ENCODE measurements around the gene IFT25.
"Not testable (repeated sequence)": the region's sequence is repeated elsewhere in the genome, so short reads cannot be mapped to it uniquely, and the experiment has no call there.

The IFT25 gene

GRCh38 chr1:53945433-53946251 lies at the start of gene IFT25:
IFT25 (minus strand) TSS chr1:53945699; CDS start chr1:53940082, 5,617 bp downstream.
- peak; percentile 97 for DNase-seq (ENCODE audit: low spot score)

DNA sequence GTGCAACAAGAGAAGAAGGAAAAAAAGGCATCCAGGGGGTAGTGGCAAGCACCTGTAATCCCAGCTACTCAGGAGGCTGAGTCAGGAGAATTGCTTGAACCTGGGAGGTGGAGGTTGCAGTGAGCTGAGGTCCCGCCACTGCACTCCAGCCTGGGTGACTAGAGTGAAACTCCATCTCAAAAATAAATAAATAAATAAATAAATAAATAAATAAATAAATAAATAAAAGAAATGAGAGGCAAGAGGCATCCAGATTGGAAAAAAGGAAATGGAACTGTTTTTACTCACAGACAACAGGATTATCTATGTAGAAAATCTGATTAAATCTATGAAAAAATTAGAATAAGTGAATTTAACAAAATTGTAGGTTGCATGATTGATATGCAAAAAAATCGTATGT lies 49.0 kb upstream of the IFT25 start:
- DNase-seq (ENCODE audit: low spot score), result not testable (repeated sequence)

DNA sequence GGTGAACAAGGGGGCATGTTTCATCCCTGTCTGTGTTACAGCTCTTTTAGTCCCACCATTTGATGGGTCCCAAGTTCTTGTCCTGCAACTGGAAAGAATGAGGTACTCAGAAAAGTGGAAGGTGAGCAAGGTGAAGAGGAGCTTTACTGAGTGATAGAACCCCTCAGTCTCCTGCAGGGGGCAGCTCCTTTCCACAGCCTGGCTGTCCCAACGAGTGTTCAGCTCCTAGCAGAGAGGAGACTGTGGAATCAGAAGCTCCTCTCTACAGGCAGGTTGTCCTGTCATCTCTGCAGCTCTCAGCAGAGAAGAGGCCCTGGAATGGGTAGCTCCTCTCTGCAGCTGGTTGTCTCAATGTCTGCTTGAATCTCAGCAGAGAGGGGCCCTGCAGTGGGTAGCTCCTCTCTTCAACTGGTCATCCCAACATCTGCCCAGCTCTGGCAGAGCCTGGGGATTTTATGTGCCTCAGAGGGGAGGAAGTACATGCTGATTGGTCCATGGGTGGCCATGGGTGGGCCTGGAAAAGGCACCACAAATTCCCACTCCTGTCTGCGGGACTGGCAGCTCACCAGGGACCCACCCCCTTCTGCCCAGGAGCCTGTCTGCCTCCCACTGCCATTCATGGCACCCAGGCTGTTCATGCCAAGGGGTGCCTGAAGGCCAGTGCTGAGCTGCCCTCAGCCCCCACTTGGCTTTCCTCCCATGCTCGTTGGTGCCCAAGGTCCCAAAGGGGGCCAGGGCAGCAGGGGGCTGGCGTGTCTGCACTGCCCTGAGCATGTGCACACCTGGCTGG lies 46.8 kb upstream of the IFT25 start:
- no peak for DNase-seq (ENCODE audit: low spot score)

GRCh38 chr1:53987880-53988279 lies 42.4 kb upstream of the IFT25 start:
- DNase-seq (ENCODE audit: low spot score), result peak; percentile 0

- peak; percentile 0 for DNase-seq (ENCODE audit: low spot score)
Observed at GRCh38 chr1:53986458-53986857, 41.0 kb upstream of the IFT25 start.

DNA sequence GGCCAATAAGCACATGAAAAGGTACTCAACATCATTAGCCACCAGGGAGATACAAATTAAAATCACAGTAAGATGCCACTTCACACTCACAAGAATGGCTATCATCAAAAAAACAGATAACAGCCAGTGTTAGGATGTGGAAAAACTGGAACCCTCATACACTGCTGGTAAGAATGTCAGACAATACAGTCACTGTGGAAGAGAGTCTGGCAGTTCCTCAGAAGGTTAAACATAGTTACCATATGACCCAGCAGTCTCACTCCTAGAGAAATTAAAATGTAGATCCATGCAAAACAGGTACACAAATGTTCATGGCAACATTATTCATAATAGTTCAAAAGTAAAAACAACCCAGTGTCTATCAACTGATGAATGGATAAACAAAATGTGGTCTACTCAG lies 39.2 kb upstream of the IFT25 start:
- no peak for DNase-seq (ENCODE audit: low spot score)

GRCh38 chr1:53982763-53983104 lies 37.2 kb upstream of the IFT25 start:
- no peak for DNase-seq (ENCODE audit: low spot score)

GRCh38 chr1:53982034-53982762 lies 36.7 kb upstream of the IFT25 start:
- DNase-seq (ENCODE audit: low spot score), result peak; percentile 74

GRCh38 chr1:53981220-53981619 lies 35.7 kb upstream of the IFT25 start:
- DNase-seq (ENCODE audit: low spot score), result peak; percentile 2

DNA sequence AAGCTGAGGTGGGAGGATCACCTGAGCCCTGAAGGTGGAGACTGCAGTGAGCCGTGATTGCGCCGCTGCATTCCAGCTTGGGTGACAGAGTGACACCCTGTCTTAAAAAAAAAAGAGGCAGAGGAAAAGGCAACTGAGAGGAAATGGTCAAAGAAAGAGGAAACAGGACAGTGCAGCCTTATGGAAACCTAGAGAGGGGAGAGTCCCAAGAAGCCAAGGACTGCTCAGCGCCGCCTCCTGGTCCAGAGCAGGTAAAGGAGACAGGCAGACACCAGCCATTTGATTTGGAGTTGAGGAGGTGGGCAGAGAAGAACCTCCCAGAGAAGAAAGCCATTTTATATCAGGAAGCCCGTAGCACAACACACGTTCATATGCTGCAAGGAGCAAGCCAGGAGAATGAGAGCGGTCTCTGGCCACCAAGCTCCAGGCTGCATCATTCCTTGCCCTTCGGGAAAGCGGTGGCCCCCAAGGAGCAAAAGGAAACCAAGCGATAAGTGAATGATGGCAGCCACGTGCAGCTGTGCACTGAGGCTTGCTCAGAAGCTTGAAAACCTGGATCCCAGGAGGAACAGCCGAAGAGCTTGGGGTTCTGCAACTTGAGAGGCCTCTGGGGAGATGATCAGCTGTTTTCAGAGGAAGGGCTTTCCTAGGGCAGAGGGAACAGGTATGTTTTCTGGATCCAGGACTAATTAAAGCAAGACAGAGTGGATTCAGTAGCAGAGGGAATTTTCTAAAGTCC lies 34.4 kb upstream of the IFT25 start:
- peak; percentile 1 for DNase-seq (ENCODE audit: low spot score)

DNA sequence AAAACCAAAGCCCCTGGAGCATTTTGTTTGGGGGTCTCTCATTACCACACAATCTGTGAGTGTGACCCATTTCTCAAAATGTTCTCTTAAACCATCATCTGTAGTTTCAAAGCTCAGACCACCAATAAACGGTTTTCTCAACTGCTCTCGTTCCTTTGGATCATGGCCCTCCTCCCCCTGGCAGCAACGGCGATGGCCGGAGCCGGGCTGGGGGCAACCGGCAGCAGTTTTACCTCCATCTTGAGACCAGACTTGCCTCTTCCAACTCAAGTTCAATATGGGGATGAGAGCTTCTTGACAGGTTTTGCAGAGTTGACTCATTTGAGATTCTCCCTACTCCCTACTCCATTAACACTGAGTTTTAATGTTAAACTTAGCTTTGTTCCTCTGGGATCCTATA lies 30.4 kb upstream of the IFT25 start:
- DNase-seq (ENCODE audit: low spot score), result no peak

GRCh38 chr1:53971718-53972117 lies 26.2 kb upstream of the IFT25 start:
- DNase-seq (ENCODE audit: low spot score), result no peak

DNA sequence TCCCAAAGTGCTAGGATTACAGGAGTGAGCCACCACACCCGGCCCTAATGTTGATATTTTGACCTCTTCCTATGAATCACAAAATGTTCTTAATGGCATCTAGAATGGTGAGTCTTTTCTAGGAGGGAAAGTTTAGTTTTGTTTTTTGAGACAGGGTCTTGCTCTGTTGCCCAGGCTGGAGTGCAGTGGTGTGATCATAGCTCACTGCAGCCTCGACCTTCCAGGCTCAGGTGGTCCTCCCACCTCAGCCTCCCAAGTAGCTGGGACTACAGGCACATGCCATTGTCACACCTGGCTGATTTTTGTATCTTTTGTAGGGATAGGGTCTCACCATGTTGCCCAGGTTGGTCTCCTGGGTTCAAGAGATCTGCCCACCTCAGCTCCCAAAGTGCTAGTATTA lies 23.8 kb upstream of the IFT25 start:
- DNase-seq (ENCODE audit: low spot score), result not testable (repeated sequence)

- no peak for DNase-seq (ENCODE audit: low spot score)
Observed at GRCh38 chr1:53968125-53968513, 22.6 kb upstream of the IFT25 start.

DNA sequence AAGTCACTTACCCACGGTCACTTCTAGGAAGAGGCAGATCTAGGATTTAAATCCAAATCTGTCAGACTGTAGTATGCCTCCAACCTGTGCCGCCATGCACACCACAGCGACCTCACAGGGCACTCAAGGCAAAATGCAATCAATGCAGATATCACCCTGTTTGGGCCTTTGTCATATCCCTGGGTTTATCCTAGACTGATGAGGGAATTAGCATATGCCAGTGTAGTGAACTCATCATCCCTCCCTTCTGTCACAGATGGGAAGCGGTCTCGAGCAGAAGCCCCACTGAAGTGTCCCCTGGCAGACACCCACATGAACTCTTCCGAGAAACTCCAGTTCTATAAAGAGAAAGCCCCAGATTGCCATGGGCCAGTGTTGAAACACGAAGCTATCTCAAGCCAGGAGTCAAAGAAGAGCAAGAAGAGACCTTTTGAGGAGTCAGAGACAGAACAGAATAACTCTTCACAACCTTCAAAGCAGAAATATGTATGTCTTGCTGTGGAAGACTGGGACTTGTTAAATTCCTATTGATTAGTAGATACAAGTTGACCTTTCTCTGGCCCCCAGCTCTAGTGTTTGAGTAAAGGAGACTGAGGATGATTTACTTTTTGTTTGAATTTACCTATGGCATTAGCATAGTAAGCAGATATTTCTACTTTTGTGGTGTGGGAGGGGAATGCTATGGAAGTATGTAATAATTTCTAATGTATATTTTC lies 22.1 kb upstream of the IFT25 start:
- DNase-seq (ENCODE audit: low spot score), result no peak

GRCh38 chr1:53966794-53967193 lies 21.3 kb upstream of the IFT25 start:
- no peak for DNase-seq (ENCODE audit: low spot score)

- DNase-seq (ENCODE audit: low spot score), result no peak
Observed at GRCh38 chr1:53964109-53964508, 18.6 kb upstream of the IFT25 start.

- no peak for DNase-seq (ENCODE audit: low spot score)
Observed at GRCh38 chr1:53963460-53963859, 18.0 kb upstream of the IFT25 start.

- no peak for DNase-seq (ENCODE audit: low spot score)
Observed at GRCh38 chr1:53962395-53962794, 16.9 kb upstream of the IFT25 start.

- DNase-seq (ENCODE audit: low spot score), result peak; percentile 47
Observed at GRCh38 chr1:53959664-53960250, 14.3 kb upstream of the IFT25 start.

All from AG08395 (cell line).